ENCODE results near the gene HEBP2. TPM values are rescaled to one million over a fixed set of nuclear protein-coding genes. Genes with fewer than 3 reads are reported as not detected.

The HEBP2 gene
- total and polyA plus RNA-seq, 2 of the 13 experiments (the other 11 are each of a cell fraction or from before 2014, with no cell fraction given) = 16.0 to 72.8 TPM

GRCh38 chr6:138410972-138411880 is 7.2 kb downstream of the HEBP2 start:
- no peak overlapping the region for H3K4me3 ChIP-seq (replicated peaks in 1 of 3; ENCODE audit: insufficient read depth in 1 of 3, low read depth in 2 of 3, low read length in 3 of 3)
- H3K4me1 ChIP-seq (ENCODE audit: insufficient read depth, low read length) = peaks cover 8% of the 10 kb centered on the region
- POLR2A ChIA-PET = no interaction called here
- H3K4me2 ChIP-seq (ENCODE audit: low read depth, low read length) = no peak overlapping the region
- H3K9me3 ChIP-seq (ENCODE audit: low read length) = no peaks in the 10 kb centered on the region
- H3K27ac ChIP-seq (ENCODE audit: extremely low read length, insufficient read depth, low read length) = no peak overlapping the region
- ATAC-seq (no peak), DNase-seq (ENCODE audit: low spot score) (no peak), FAIRE-seq (no peak)
- no peaks in the 10 kb centered on the region for H4K20me1 ChIP-seq (ENCODE audit: insufficient read depth, low read length)
- H3K79me2 ChIP-seq (ENCODE audit: insufficient read depth, low read length) = no peaks in the 10 kb centered on the region
- no TSS peak for BruUV-seq (replicated peaks)
- intact Hi-C loops (cut with micrococcal nuclease; ENCODE audit: unreplicated experiment) (no loop called here), in situ Hi-C loops (cut with HindIII; ENCODE audit: extremely low pct_ligation_motif_present, low pct_unique_long_range_greater_than_20kb) (no loop called here)
- WGBS (ENCODE audit: low lambda C conversion rate) = over 99% methylated on average over 6 of the region's 6 CpGs
- H3K36me3 ChIP-seq (replicated peaks in 1 of 2; ENCODE audit: control insufficient read depth in 1 of 2, insufficient read depth in 2 of 2, low read length in 2 of 2) = peaks cover 20 to 77% of the 10 kb centered on the region in 2 experiments
- CTCF ChIA-PET (ENCODE audit: low intra/inter-chr PET ratio, low total read pairs) = no interaction called here
- no peak overlapping the region for H2AFZ ChIP-seq (ENCODE audit: low read length)
- no peaks in the 10 kb centered on the region for H3K27me3 ChIP-seq (ENCODE audit: control insufficient read depth in 1 of 2, insufficient read depth in 2 of 2, low read length in 2 of 2)
- H3K9ac ChIP-seq (ENCODE audit: insufficient read depth, low read depth, low read length) = no peak overlapping the region
- TF ChIP-seq MAFK (conservative IDR thresholded peaks at IDR 0.05 in 1 of 2, IDR thresholded peaks at IDR 0.05 in 1 of 2; ENCODE audit: low read length in 2 of 2) (no peak), ZNF124 (CRISPR knock-in tag; IDR thresholded peaks at IDR 0.05) (no peak), IRF1 (CRISPR knock-in tag; IDR thresholded peaks at IDR 0.05; ENCODE audit: low read depth) (no peak), ZNF788 (CRISPR knock-in tag; IDR thresholded peaks at IDR 0.05; ENCODE audit: borderline replicate concordance) (no peak), E2F5 (CRISPR knock-in tag; conservative IDR thresholded peaks at IDR 0.05) (no peak), TEAD2 (CRISPR knock-in tag; IDR thresholded peaks at IDR 0.05) (no peak), HOXA3 (CRISPR knock-in tag; IDR thresholded peaks at IDR 0.05) (no peak), DBP (CRISPR knock-in tag; IDR thresholded peaks at IDR 0.05; ENCODE audit: not compliant biosample characterization) (no peak), REL (CRISPR knock-in tag; conservative IDR thresholded peaks at IDR 0.05) (no peak), SRF (IDR thresholded peaks at IDR 0.05; ENCODE audit: low read depth, low read length) (no peak), ZNF564 (CRISPR knock-in tag; IDR thresholded peaks at IDR 0.05) (no peak), ZNF343 (CRISPR knock-in tag; IDR thresholded peaks at IDR 0.05) (no peak), NFE2 (CRISPR knock-in tag; IDR thresholded peaks at IDR 0.05) (no peak), NFIB (CRISPR knock-in tag; IDR thresholded peaks at IDR 0.05; ENCODE audit: borderline replicate concordance) (no peak), CREM (IDR thresholded peaks at IDR 0.05) (no peak), CREM (CRISPR knock-in tag; IDR thresholded peaks at IDR 0.05) (no peak), GFI1 (CRISPR knock-in tag; IDR thresholded peaks at IDR 0.05; ENCODE audit: borderline replicate concordance) (no peak), ZNF747 (CRISPR knock-in tag; IDR thresholded peaks at IDR 0.05; ENCODE audit: borderline replicate concordance) (no peak), FOXJ3 (CRISPR knock-in tag; IDR thresholded peaks at IDR 0.05; ENCODE audit: borderline replicate concordance) (no peak), TRIM24 (CRISPR knock-in tag; IDR thresholded peaks at IDR 0.05) (no peak)
